WI38 (cell line): Measurements from ENCODE around the gene SMIM9.

Experiments used
- H3K4me3 ChIP-seq: 2 replicates; pipeline ENCODE4 v1.5.1; 2011; ENCODE audit warnings: low read depth, mild to moderate bottlenecking, control low read depth, low read length
- TF ChIP-seq, protein P1 (sequence below): IDR thresholded peaks from 2 replicates; pipeline ENCODE4 v1.5.1; 2012; ENCODE audit warnings: low read depth, mild to moderate bottlenecking, control low read depth, low read length

The SMIM9 gene

DNA sequence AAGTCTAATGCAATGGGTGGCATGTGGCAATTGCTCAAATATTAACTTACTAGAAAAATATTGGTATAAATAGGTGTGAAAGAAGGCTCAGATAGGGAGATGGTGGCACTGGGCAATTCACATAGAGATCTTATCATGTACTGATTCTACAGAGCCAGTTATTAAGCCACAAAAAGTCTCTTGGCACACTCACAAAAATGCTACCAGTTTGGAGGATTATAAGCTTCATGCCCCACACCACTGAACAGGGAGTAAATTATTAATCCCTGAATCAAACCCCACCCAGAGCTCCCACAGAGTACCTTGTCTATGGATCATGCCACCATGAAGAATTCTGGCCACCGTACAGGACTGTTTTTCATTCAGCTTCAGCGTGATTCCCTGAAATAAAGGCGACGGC, 43.0 kb downstream of the SMIM9 start:
- TF ChIP-seq, protein P1, sequence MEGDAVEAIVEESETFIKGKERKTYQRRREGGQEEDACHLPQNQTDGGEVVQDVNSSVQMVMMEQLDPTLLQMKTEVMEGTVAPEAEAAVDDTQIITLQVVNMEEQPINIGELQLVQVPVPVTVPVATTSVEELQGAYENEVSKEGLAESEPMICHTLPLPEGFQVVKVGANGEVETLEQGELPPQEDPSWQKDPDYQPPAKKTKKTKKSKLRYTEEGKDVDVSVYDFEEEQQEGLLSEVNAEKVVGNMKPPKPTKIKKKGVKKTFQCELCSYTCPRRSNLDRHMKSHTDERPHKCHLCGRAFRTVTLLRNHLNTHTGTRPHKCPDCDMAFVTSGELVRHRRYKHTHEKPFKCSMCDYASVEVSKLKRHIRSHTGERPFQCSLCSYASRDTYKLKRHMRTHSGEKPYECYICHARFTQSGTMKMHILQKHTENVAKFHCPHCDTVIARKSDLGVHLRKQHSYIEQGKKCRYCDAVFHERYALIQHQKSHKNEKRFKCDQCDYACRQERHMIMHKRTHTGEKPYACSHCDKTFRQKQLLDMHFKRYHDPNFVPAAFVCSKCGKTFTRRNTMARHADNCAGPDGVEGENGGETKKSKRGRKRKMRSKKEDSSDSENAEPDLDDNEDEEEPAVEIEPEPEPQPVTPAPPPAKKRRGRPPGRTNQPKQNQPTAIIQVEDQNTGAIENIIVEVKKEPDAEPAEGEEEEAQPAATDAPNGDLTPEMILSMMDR, result no peak
- no peak overlapping the region for H3K4me3 ChIP-seq

DNA sequence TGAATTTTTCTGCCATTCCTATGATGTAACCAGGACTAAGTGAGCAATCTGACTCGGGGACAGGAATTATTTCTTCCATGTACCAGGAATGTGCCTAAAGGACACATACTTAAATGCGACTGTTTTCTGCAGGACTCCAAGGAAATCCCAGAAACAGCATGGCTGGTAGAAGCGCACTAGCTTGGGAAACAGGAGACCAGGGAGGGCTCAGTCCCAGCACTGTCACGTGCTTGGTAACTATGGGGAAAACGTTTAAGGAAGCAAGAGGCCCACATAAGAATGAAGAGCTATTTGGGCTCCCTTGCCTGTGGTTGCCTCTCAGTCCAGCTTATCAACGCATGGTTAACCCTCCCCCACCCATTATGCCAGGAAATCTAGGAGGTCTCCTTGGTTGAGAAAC, 48.7 kb downstream of the SMIM9 start:
- H3K4me3 ChIP-seq, result no peak overlapping the region
- TF ChIP-seq, protein P1, result no peak

DNA sequence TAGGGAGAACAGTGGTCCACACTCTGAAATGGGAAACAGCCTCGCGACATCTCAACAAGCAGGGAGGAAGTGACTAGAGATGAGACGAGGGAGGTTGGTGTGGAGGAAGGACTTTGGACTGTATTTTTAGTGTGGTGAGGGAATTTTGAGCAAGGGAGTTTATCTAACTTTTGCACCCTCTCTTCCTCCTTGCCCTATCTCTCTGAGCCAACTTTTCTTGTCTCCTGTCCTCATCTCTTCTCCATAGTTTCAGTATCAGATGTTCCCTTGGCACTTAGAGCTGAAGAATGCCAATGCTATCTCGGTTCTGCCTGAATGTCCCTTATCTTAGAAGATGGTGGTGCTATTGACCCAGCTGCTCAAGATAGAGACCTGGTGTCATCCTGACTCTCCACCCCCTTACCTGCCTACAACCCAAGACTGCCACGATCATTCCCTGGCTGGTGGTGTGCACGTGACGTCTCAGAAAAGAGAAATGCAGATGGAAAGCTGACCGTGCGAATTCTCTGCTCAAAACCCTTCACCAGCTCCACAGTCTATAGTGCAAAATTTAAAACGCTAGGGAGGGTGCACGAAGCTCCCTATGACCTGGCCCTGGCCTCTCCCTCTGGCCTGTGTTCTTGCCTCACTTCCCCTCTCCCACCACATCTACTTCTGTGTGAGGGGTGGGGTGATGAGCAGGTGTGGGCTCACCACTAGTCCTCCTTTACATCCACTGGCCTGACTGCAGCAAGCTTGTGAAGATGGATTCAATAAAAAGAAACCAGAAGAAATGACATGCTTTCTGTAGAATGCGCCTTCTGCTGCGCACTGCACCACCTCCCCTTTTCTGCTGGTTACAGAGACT, 50.1 kb downstream of the SMIM9 start:
- H3K4me3 ChIP-seq, result no peak overlapping the region
- TF ChIP-seq, protein P1, result no peak

DNA sequence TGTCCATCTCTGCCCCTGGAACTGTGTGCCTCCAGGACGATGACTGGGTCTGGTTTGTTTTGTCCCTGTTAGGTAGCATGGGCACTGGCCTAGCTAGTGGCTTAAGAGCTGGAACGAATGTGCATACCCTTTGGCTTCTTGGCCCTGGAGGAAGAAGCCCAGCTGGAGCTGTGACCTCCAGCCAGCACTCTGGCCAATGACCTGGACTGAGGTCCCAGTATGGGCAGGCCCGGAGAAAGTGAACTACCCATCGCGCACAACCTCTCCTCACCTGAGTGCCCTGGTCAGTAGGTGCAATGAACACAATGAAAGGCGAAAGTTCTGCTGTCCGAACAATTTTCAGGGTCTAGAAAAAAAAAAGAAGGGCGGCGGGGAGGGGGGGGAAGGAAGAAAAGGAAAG, 53.5 kb downstream of the SMIM9 start:
- TF ChIP-seq, protein P1, result no peak

DNA sequence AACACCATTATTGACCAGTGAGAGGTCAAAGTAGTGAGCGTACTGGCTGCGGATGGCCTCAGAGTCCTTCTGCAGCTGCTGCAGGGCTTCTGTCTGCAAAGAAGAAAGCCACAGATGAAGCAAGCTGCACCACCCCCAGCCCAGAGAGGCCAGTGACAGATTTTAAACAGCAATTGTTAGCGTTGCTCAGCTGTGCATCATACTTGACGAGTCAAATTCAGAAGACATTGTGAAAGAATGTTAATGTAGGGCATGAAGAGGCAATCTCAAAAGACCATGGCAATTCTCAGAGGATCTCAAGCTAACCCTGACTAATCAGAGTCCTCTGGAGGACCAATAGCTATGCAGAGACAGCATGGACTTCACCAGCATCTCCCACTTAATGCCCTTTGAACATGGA, 55.2 kb downstream of the SMIM9 start:
- no peak overlapping the region for H3K4me3 ChIP-seq
- TF ChIP-seq, protein P1, result no peak

More for the DNA sequence above, 53.5 kb downstream of the SMIM9 start:
- H3K4me3 ChIP-seq, result no peak overlapping the region

DNA sequence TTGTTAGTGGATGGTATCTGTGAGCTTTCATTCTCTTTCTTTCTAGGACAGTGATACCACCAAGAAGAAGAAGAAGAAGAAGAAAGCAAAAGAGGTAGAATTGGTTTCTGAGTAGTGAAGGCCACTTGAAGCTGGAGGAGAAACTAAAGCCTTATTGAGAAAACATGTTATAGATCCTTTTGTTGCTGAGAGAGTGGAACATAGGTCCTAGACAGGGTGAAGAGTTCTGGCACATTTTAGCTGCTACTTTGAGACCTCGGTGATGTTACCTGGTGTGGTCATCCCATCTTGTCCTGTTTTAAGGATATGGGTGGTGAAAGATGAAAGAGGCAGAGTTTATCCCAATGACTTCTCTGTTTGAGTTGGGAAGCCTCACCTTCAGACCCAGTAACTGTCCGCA, 57.7 kb downstream of the SMIM9 start:
- TF ChIP-seq, protein P1, result no peak
- no peak overlapping the region for H3K4me3 ChIP-seq
